GM18505 (cell line): Measurements from ENCODE around the gene LMBR1.

Source experiments
- ATAC-seq: cut with Tn5 transposase; IDR thresholded peaks from one replicate; pipeline ENCODE4 v1.9.1; 2021; ENCODE audit not compliant: unreplicated experiment
- POLR2A ChIP-seq: IDR thresholded peaks from 4 replicates; pipeline ENCODE4 v1.6.1; 2011; ENCODE audit warnings: borderline replicate concordance; ENCODE audit not compliant: insufficient read depth, insufficient read length; ENCODE audit errors: extremely low read depth

The LMBR1 gene

GRCh38 chr7:156842740-156843140 lies 50.2 kb downstream of the LMBR1 start:
- TF ChIP-seq POLR2A = no peak
- no peak for ATAC-seq

- ATAC-seq = no peak
- TF ChIP-seq POLR2A = no peak
Measured at GRCh38 chr7:156842317-156842716, 50.7 kb downstream of the LMBR1 start.

GRCh38 chr7:156841497-156841896 lies 51.5 kb downstream of the LMBR1 start:
- no peak for TF ChIP-seq POLR2A
- no peak for ATAC-seq

GRCh38 chr7:156840134-156840533 lies 52.8 kb downstream of the LMBR1 start:
- no peak for TF ChIP-seq POLR2A
- ATAC-seq = no peak

GRCh38 chr7:156836443-156836842 lies 56.5 kb downstream of the LMBR1 start:
- ATAC-seq = no peak
- no peak for TF ChIP-seq POLR2A

GRCh38 chr7:156834462-156834861 lies 58.5 kb downstream of the LMBR1 start:
- no peak for TF ChIP-seq POLR2A
- ATAC-seq = no peak

DNA sequence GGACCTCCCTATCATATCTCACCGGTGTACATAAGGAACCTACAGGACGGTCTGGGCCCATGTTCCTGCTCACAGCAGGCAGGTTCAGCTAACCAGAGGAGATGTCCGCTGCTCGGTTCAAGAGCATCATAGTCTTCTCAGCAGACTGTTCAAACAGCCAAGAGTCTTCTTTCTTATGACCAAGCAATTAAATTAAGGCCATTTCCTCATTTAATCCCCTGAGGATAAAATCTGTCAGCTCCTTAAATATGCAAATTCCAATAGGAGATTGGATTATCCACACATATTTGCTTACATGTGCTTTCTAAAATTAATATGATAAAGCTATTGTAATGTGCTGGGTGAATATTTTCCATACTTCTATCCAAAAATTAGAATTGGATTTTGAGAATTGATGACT lies 59.7 kb downstream of the LMBR1 start:
- no peak for TF ChIP-seq POLR2A
- ATAC-seq = no peak

DNA sequence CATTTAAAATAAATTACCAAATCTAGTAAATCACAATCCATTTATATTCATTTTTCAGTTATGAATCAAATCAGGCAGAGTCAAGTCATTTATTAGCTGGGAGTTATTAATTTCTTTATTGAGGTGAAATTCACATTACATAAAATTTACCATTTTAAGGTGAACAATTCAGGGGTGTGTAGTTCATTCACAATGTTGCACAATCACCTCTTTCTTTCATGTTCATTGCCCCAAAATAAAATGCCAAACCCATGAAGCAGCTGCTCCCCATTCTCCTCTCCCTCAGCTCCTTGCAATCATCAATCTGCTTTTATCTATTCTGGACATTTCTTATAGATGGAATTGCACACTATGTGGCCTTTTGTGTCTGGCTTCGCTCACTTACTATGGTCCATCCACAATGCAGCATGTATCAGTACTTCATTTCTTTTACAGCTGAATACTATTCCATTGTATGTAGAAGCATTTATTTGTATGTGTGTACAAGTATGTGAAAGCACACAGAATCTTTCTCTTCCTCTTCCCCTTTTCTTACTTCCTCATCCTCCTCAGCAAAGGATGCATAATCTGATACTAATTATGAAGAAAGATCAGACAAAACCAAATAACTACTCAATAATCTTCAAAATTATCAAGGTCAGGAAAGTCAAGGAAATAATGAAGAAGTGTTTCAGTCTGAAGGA lies 60.6 kb downstream of the LMBR1 start:
- TF ChIP-seq POLR2A = no peak
- ATAC-seq = no peak

- no peak for TF ChIP-seq POLR2A
- no peak for ATAC-seq
Measured at GRCh38 chr7:156829669-156830336, 63.2 kb downstream of the LMBR1 start.

- TF ChIP-seq POLR2A = no peak
- no peak for ATAC-seq
Measured at GRCh38 chr7:156827587-156828203, 65.3 kb downstream of the LMBR1 start.

GRCh38 chr7:156823435-156823834 lies 69.5 kb downstream of the LMBR1 start:
- no peak for ATAC-seq
- no peak for TF ChIP-seq POLR2A

DNA sequence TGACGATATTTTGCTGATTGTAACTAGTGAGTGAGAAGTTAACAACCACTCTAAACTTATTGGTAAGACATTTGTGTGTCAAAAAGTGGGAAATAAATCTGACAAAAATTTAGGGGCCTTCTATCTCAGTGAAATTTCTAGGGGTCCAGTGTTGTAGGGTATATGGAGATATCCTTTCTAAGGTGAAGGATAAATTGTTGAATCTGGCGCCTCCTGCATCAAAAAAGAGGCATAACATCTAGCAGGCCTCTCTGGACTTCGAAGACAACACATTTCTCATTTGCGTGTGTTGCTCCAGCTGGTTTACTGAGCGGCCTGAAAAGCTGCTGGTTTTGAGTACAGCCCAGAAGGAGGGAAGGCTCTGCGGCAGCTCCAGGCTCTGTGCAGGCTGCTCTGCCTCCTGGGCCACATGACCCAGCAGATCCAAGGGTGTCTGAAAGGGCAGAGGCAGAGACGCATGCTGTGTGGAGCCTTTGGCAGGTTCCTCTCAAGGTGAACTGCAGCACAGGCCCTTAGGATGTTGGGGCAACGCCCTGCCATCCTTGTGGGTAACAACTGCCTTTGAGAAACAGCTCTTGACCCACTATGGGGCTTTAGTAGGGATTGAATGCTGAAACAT lies 72.4 kb downstream of the LMBR1 start:
- no peak for ATAC-seq
- no peak for TF ChIP-seq POLR2A

DNA sequence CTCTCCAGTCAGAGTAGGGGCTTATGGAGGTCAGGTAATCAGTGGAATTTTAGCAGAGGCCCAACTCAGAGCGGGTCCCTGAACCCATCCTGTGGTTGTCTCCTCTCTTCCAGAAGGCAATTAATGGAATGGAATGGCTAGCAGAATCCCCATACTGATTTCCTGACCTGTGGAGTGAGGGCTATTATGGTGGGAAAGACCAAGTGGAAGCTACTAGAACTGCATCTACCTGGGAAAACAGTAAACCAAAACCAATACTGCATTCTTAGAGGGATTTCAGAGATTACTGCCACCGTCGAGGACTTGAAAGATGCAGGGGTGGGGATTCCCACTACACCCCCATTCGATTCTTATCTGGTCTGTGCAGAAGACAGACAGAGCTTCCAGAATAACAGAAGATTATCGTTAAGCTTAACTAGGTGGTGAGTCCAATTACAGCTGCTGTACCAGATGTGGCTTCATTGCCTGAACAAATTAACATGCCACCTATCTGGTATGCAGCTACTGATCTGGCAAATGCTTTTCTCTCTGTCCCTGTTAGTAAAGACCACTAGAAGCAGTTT lies 73.2 kb downstream of the LMBR1 start:
- ATAC-seq = no peak
- TF ChIP-seq POLR2A = no peak

- TF ChIP-seq POLR2A = no peak
- ATAC-seq = no peak
Measured at GRCh38 chr7:156818133-156818532, 74.8 kb downstream of the LMBR1 start.

DNA sequence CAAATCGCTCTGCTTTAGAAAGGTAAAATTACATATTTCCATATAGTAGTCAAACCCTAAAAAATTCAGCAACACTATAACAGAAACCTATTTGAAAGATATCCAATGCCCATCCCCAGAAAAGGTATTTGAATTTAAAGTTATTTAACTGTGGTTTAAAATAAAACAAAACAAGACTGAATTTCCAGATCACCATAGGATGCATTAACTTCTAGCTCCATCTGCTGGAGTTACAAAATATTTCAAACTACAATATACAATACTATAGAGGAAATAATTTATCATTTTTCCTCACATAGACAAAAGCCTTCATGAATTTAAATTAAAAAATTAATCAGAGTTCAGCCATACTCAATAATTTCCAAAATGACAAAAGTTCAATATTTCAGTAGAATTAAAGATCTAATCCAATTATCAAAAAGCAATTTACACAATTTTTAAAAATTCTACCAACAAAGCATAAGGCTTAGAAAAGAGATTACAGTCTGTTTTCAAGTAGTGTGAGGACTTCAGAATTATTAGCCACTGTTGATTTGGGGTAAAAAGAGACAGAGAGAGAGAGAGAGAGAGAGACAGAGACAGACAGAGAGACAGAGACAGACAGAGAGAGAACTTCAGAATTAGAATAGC lies 75.9 kb downstream of the LMBR1 start:
- no peak for ATAC-seq
- no peak for TF ChIP-seq POLR2A
